OCI-LY3 (cell line): ENCODE measurements around the gene APBB1.

Experiments used
- EZH2phosphoT487 ChIP-seq: fragments of 200-600 bp; shearing (Covaris generic); IDR thresholded peaks from 2 replicates; pipeline ENCODE4 v1.6.1; 2018; ENCODE audit warnings: antibody characterized with exemption, mixed run types, low read depth
- TF ChIP-seq, protein P1 (sequence below): fragments of 200-600, 300-600 bp; sonication (generic); IDR thresholded peaks from 2 replicates; pipeline ENCODE4 v1.5.1; 2014; ENCODE audit warnings: antibody characterized with exemption, low read length, low read depth

DNA sequence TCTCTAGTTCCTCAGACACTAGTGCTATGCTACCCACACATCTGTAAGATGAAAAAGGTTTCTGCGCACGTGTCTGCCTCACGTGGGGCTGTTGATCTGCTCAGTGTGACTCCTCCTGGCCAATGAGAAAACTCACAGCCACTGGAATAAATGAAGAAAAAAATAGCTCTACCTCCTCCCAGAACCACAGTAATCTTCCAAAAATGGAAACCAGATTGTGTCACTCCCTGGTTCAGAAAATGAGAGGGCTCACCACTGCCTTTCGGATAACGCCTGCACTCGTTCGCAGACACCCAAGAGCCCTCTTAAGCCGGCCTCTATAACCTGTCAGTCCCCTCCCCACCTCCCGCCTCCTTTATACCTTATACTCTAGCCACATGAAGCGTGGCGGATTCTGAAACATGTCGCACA is 5.1 kb downstream of the APBB1 start:
- TF ChIP-seq, protein P1, sequence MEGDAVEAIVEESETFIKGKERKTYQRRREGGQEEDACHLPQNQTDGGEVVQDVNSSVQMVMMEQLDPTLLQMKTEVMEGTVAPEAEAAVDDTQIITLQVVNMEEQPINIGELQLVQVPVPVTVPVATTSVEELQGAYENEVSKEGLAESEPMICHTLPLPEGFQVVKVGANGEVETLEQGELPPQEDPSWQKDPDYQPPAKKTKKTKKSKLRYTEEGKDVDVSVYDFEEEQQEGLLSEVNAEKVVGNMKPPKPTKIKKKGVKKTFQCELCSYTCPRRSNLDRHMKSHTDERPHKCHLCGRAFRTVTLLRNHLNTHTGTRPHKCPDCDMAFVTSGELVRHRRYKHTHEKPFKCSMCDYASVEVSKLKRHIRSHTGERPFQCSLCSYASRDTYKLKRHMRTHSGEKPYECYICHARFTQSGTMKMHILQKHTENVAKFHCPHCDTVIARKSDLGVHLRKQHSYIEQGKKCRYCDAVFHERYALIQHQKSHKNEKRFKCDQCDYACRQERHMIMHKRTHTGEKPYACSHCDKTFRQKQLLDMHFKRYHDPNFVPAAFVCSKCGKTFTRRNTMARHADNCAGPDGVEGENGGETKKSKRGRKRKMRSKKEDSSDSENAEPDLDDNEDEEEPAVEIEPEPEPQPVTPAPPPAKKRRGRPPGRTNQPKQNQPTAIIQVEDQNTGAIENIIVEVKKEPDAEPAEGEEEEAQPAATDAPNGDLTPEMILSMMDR, result no peak
- TF ChIP-seq EZH2phosphoT487, result no peak
